Heart right ventricle (tissue), 16 donors: ENCODE data around the gene HS6ST3. TPM values are rescaled to one million over a fixed set of nuclear protein-coding genes. Genes with fewer than 3 reads are reported as not detected.

Experiments used
- ATAC-seq, 8 donors: fragments of 200-7000 bp; cut with Tn5 transposase; one replicate each; pipeline ENCODE4 v1.9.1; 2020; ENCODE audit warnings: mild to moderate bottlenecking in 8 of 8, moderate library complexity in 8 of 8, moderate number of reproducible peaks in 1 of 8
- DNase-seq, 2 donors: peaks; one replicate each; pipeline ENCODE4 v3.0.0-alpha.2; 2020
- H3K27ac ChIP-seq, 10 donors: fragments of 200-600 bp; sonication (generic) in 2 of 10; one replicate each; pipeline versions ENCODE4 v1.5.0 to v1.8.0; 2020 to 2022; ENCODE audit warnings: mild to moderate bottlenecking in 3 of 10
- H3K27me3 ChIP-seq, 7 donors: fragments of 200-600 bp; one replicate each; pipeline ENCODE4 v1.8.0; 2021 to 2022; ENCODE audit warnings: mild to moderate bottlenecking in 2 of 7
- H3K36me3 ChIP-seq, 9 donors: fragments of 200-600 bp; sonication (generic) in 1 of 9; one replicate each; pipeline versions ENCODE4 v1.5.0 to v1.8.0; 2020 to 2022; ENCODE audit warnings: mild to moderate bottlenecking in 2 of 9
- H3K4me1 ChIP-seq, 9 donors: fragments of 200-600 bp; sonication (generic) in 1 of 9; one replicate each; pipeline versions ENCODE4 v1.5.0 to v1.8.0; 2020 to 2022; ENCODE audit warnings: mild to moderate bottlenecking in 4 of 9
- H3K4me3 ChIP-seq, 10 donors: fragments of 200-600 bp; sonication (generic) in 2 of 10; one replicate each; pipeline versions ENCODE4 v1.5.0 to v1.8.0; 2020 to 2022; ENCODE audit warnings: mild to moderate bottlenecking in 7 of 10, moderate library complexity in 2 of 10
- H3K9me3 ChIP-seq, 11 donors: fragments of 200-600 bp in 10 of 11; sonication (generic) in 2 of 11; one replicate each; pipeline versions ENCODE4 v1.5.0 to v1.8.0; 2013 to 2022; ENCODE audit warnings: mild to moderate bottlenecking in 2 of 11, control low read depth in 1 of 11, moderate library complexity in 1 of 11
- WGBS, 2 donors: extraction: QIAGEN DNeasy Blood & Tissue Kit; methylation state at CpG; one replicate each; pipeline ENCODE4 v1.1.7; 2013; ENCODE audit warnings: inconsistent platforms in 1 of 2; 5-methylcytosine and 5-hydroxymethylcytosine counted together
- intact Hi-C, 10 donors: fragments of 100-400 bp; cut with DNase I; formaldehyde crosslinking; loops; one replicate each; pipeline versions ENCODE4 v1.11.1 to v1.14.2; 2022
- polyA plus RNA-seq, 2 donors: library from polyadenylated mRNA; stranded (reverse); fragments of 200-250 nt; gene quantifications; one replicate each; pipeline ENCODE4 v1.2.3, GENCODE V29; 2013
- total RNA-seq, 10 donors: library from RNA; stranded (reverse); fragmentation: NEBNext Ultra II Directional in 3 of 10; extraction: Animal tissue kit (Norgen Biotek cat#: 25700) in 3 of 10; gene quantifications; one replicate each; pipeline versions ENCODE4 v1.2.1 to v1.2.4, GENCODE V29; 2021 to 2023
- TF ChIP-seq, protein P1 (sequence below), 9 donors: fragments of 200-600 bp; sonication (generic) in 2 of 9; IDR thresholded peaks; one replicate each; pipeline versions ENCODE4 v1.5.0 to v1.8.0; 2021 to 2022; ENCODE audit warnings: antibody characterized with exemption in 9 of 9, mild to moderate bottlenecking in 5 of 9, moderate library complexity in 1 of 9
- donor health status: Arrhythmogenic right ventricular cardiomyopathy.
- donor health status: ischemic (EF 13 %, LVEDD 7.1; RV severe dilation, severe dysfunction).
- donor health status: healthy with polysubstance abuse.
- donor health status: DM: no; HTN: yes; CAD: no.
- donor health status: DM: no; HTN: no; CAD: no.
- donor health status: ischemic (EF 25% LVEDD 6.9; RV normal size, moderate dysfunction).
- donor health status: ischemic (EF 25% LVEDD 5.7; RV mildly dilated, moderate dysfunction).
- donor health status: healthy.
- donor health status: DM: yes; HTN: yes; CAD: no.
- donor health status: Ischemic cardiomyopathy.
- donor health status: ischemic (EF 35%, LVEDD 5.7; RV mildly dilated, moderate dysfunction).
- donor health status: nonischemic (EF 11% LVEDD 7.7; RV severe dilation, severe dysfunction).
- donor health status: DM: yes; HTN: yes; CAD: no.
- donor health status: PGD.
- donor health status: ischemic (EF 29% LVEDD 5.4; RV normal size, mild dysfunction).
- donor health status: nonischemic (EF 23%, LVEDD 6.1; RV moderate dilation, normal function).

Gene HS6ST3
- total and polyA plus RNA-seq, 12 donors: 0.01 to 7.6 (median 1.2) TPM

GRCh38 chr13:96850538-96851145, 760.7 kb downstream of the HS6ST3 start:
- 78 to 84% methylated on average over 10 of the region's 10 CpGs for WGBS, 2 donors
- no peaks in the 10 kb centered on the region for H3K27me3 ChIP-seq
- TF ChIP-seq, protein P1, sequence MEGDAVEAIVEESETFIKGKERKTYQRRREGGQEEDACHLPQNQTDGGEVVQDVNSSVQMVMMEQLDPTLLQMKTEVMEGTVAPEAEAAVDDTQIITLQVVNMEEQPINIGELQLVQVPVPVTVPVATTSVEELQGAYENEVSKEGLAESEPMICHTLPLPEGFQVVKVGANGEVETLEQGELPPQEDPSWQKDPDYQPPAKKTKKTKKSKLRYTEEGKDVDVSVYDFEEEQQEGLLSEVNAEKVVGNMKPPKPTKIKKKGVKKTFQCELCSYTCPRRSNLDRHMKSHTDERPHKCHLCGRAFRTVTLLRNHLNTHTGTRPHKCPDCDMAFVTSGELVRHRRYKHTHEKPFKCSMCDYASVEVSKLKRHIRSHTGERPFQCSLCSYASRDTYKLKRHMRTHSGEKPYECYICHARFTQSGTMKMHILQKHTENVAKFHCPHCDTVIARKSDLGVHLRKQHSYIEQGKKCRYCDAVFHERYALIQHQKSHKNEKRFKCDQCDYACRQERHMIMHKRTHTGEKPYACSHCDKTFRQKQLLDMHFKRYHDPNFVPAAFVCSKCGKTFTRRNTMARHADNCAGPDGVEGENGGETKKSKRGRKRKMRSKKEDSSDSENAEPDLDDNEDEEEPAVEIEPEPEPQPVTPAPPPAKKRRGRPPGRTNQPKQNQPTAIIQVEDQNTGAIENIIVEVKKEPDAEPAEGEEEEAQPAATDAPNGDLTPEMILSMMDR (IDR thresholded peaks at IDR 0.05): no peak
- no peak for ATAC-seq
- intact Hi-C loops: no loop called here
- H3K36me3 ChIP-seq: no peaks in the 10 kb centered on the region
- H3K4me3 ChIP-seq: no peak overlapping the region
- no peak for DNase-seq
- no peak overlapping the region for H3K27ac ChIP-seq
- peaks cover 0 to 7% (median 0%) of the 10 kb centered on the region in 11 donors for H3K9me3 ChIP-seq
- no peaks in the 10 kb centered on the region for H3K4me1 ChIP-seq

DNA sequence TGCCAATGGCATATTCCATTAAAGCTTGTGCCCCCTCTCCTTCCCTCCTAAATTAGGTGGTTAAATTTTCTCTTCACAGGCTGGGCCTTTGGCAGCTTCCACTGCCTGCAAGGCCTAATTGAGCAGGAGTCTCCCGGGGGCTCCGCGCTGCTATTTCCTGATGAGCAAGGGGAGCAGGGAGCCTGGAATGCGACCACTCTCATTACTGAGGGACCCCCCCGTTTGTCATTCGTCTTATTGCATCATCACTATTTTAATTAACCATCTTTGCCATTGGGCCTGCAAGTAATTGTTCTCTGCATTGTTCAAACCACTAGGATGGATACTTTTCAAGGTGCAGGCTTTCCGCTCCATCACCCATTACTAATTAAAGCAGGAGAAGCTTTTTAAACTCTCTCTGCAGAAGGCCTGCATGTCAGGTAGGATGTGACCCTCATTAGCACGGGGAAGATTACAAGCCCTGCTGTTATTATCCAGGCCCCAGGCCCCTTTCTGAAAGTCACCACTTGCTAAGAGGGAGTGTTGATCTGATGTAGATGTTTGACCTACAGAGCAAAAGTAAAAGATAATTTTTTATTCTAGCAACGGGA, 762.0 kb downstream of the HS6ST3 start:
- H3K27me3 ChIP-seq: no peaks in the 10 kb centered on the region
- H3K4me3 ChIP-seq: no peak overlapping the region
- intact Hi-C loops: no loop called here
- no peak overlapping the region for H3K27ac ChIP-seq
- H3K36me3 ChIP-seq: no peaks in the 10 kb centered on the region
- DNase-seq (no peak), ATAC-seq (no peak)
- WGBS, 2 donors: 50 to 52% methylated on average over 9 of the region's 9 CpGs
- H3K4me1 ChIP-seq: no peaks in the 10 kb centered on the region
- H3K9me3 ChIP-seq: peaks cover 0 to 7% (median 0%) of the 10 kb centered on the region in 11 donors
- TF ChIP-seq, protein P1 (IDR thresholded peaks at IDR 0.05): no peak

DNA sequence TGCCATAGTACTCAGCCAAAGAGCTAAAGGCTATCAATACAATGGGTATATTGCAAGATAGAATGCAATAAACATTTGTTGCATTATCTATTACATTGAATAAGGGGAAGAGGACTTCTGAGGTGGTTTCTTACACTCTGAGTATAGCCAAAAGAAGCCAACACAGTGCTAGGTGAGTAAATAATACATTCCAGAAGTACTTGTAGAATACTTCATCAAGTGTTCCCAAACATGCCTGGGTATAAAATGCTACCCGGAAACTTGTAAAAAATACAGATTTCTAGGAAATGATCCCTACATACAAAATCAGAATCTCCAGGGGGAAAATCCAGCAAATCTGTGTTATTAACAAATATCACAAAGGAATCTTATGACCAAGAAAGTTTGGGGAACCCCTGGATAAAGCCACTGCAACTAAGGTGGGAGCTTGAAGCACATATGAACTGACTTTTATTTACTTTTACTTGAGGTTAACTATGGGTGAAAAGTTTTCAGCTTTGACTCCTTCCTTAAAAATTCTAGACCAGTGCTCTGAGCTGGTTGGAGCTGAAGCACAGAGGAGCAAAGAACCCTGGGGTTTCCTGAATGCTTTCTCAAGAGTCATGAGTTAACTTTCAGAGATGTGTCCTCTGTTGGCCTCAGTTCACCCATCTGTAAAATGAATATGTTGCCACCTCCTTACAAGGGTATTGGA, 768.4 kb downstream of the HS6ST3 start:
- peaks cover 0 to 6% (median 0%) of the 10 kb centered on the region in 11 donors for H3K9me3 ChIP-seq
- no peak overlapping the region for H3K4me3 ChIP-seq
- H3K27me3 ChIP-seq: no peaks in the 10 kb centered on the region
- ATAC-seq (no peak), DNase-seq (no peak)
- H3K4me1 ChIP-seq: no peaks in the 10 kb centered on the region
- H3K36me3 ChIP-seq: no peaks in the 10 kb centered on the region
- intact Hi-C loops: no loop called here
- H3K27ac ChIP-seq: no peak overlapping the region
- TF ChIP-seq, protein P1 (IDR thresholded peaks at IDR 0.05): no peak
- 94 to 97% methylated on average over 1 of the region's 1 CpG for WGBS, 2 donors

GRCh38 chr13:96860882-96861281, 771.0 kb downstream of the HS6ST3 start:
- no peak for DNase-seq
- Histone ChIP-seq H3K4me3 (no peak overlapping the region), H3K27me3 (no peaks in the 10 kb centered on the region), H3K9me3 (peaks cover 0 to 13% (median 0%) of the 10 kb centered on the region in 11 donors), H3K27ac (no peak overlapping the region), H3K36me3 (no peaks in the 10 kb centered on the region), H3K4me1 (no peaks in the 10 kb centered on the region)
- WGBS, 2 donors: 22 to 26% methylated on average over 2 of the region's 2 CpGs
- ATAC-seq: no peak
- intact Hi-C loops: no loop called here
- TF ChIP-seq, protein P1 (IDR thresholded peaks at IDR 0.05): no peak
